Activated CD4-positive, alpha-beta T cell treated with anti-CD3 and anti-CD28 coated beads for 1 hour (primary cell): ENCODE data around the gene GNAI1.

Experiments
- DNase-seq: peaks from one replicate; pipeline ENCODE4 v3.0.0-alpha.2; 2020

The GNAI1 gene

DNA sequence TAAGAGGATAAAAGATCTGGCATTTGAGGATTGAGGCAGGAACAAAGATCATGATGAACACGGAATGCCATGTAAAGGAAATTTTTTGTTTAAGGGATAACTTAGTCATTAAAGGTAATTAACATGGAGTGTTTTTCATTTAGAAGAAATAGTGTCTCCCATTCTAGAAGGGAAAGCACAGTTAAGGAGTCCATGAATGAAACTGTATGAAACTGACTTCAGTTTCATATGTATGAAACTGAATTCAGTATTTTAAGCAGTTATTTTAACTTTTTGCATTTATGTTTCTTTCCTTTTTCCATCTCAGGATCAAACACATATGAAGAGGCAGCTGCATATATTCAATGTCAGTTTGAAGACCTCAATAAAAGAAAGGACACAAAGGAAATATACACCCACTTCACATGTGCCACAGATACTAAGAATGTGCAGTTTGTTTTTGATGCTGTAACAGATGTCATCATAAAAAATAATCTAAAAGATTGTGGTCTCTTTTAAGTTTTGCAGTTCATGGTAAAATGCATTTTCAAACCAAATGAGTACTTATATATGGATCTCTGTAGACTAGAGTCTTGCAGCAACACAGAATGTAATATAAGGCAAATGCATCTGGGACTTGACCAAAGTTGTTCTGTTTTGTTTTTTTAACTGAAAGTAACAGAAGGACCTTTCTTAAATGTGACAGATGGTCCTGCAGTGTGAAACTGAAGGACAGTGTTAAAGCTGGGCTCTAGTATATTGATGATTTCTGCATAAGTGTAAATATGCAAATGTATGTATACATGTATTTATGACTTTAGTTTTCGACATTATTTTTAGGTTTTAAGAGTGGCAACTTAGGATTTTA is 82.6 kb downstream of the GNAI1 start:
- no peak for DNase-seq

DNA sequence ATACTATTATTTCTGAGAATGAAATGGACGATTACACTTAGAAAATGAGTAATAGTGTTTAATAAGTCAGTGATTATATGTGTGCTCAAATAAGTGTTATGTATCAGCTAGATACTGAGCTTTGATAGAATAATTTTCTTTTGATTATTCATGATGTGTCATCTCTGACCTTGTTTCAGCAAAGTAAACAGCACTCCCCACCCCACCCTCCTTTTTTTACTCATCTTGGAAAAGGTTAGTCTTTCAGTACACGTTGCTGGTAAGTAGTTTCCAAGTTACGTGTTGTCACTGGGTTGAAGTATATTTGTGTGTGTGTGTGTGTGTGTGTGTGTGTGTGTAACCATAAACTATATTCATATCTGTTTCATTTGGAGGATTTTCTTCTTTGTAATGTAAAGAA is 84.1 kb downstream of the GNAI1 start:
- no peak for DNase-seq

DNA sequence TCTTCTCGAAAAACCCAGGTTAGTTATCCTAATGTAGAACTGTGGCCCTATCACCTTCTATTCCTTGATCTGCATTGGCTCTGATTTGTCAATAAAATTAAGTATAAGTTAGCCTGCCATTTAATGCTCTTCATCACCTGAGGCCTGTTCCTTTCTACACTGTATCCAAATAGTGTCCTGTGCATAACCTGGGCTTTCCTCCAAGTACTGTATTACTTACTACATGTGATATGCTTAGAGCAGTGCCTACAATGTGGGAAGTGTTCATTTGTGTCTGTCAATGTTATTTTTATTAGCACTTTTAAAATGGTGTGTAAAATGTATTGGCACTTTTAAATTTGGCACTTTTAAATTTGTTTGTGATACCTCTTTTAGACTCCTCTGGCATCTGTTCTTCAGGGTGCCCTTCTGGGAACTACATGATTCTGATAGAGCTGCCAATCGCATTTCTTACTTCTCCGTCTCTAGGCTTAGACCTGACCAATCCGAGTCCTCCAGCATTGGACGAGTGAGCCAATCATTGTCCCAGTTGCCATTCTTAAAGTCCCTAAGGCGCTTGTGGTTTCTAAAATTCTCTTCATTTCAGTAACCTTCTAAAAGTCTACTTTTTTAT is 85.5 kb downstream of the GNAI1 start:
- no peak for DNase-seq

DNA sequence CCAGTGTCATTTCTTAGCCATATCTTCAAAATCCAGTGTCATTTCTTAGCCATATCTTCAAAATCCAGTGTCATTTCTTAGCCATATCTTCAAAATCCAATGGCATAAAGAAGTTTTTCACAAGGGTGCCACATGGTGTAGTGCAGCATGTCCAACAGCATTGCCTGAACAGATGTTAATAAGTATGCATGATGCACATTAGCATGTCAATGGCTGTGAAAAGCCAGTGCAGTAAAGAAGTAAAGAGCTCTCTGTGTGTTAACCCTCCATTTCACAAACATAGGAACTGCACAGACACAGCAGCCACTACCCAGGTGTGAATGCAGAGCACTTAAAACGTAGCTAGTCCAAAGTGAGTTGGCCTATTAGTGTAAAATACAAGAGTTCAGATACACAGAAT is 89.8 kb downstream of the GNAI1 start:
- DNase-seq = no peak

DNA sequence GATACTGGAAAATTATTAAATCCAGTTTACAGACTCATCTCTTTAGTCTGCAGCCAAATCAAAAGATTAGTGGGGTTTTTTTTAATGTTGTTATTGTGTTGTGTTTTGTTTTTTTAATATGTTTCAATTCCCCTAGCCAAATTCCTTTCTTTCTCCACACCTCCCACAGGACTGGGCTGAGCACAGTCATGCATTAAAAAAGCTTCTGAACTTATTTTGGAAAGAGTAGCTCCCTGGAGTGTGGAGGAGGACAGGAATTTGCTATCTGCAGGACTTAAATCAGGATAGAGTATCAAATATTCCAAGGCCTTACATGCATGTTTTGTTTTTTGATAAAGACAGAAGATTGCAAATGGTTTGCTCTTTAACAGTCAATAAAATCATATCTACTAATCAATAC is 90.7 kb downstream of the GNAI1 start:
- no peak for DNase-seq

DNA sequence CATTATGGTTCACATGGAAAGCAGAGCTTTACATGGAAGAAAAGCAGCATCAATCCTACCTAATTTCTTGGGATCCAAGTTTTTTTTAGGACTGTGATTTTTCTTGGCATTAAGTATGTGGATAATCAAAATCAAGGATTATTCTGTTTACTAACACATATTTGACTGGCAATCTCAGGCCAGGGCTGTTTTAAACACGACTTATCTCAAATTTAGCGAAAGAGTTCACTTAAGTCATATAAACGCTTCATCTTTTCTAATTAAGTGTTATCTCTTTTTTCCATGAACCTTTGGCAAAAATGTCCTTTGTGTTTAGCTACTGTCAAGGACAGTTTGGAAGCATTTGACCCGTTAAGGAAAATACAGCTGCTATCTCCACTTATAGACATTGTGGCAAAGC is 92.0 kb downstream of the GNAI1 start:
- no peak for DNase-seq

DNA sequence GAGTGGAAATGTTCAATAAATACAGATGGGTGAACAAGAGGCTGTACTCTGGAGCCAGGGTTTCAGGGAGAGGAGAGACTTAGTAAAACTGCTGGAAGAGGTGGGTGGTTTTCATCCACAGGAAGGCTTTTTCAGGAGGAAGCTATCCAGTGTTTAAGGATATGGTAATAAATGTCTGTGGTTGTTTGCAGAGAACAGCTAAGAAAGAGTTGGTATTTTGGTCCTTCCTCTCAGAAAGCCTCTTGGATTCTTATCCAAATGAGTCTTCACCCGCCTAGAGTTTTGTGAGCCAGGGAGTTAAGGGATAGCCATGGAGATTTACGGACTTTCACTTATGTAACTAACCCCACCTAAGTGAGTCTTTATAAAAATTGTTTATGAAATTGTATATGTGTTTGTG is 95.7 kb downstream of the GNAI1 start:
- no peak for DNase-seq

DNA sequence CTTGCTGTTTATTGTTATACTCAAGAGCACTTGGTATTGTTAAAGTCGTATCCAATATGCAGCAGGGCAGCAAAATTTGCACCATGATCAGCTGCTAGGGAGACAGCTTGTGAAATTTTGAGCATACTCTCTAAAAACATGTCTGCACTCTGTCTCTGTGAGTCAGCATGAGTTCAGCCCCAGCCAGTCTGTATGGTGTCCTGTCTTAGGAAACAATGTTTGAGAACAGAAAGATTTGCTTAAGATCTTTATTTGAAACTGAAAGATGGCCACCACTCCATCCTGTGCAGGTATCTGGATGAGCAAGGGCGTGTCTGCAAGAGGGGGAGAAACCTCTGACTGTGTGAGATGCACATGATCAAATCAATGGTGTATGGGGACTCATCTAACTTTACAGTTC is 97.1 kb downstream of the GNAI1 start:
- no peak for DNase-seq

DNA sequence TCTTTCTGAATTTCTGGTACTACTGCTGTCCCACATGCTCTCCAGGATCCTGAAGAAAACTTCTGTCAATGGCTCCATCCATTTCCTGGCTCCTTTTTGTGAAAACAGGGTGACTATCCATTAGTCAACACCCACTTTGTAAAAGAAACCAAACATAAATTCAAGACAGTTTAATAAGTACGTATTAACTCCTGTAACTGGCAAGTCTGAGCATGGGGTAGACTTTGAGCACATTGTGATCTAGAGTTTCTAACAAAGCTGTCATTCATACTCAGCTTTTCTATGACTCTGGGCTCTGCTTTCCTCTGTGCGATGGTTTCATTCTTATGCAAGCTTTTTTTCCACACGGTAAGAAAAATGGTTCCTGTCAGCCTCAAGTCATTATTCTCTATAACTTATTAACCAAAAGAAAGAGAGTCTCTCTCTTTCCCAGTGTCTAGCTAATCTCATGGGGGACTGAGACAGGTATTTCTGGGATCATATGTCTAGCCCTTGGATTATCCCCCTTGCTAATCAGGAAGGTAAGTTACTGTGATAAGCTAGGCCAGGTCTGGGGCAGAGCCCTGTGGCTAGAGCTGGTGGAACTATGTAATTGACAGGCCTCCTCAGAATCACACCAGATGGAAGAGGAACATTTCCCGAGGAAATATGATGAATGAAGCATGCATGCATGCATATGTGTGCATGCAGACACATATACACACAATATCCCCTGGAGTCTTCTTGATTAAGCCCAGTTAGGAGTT is 98.5 kb downstream of the GNAI1 start:
- no peak for DNase-seq

DNA sequence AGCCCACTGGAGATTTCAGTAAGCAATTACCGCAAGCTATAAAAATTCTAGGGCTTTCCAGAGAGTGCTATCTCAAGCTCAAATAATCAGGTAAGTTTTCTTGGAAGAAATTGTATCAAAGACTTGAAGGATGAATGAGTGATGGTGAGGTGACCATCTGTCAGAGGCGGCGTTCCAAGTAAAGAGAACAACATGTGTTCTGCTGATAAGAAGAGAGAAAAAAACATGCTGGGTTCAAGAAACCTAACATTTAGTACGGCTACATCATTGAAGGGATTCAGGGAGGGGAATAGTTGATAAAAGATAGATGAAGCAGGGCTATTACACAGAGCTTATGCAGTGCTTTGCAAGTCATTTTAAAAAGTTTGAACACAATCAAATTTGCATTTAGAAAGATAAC is 100.7 kb downstream of the GNAI1 start:
- no peak for DNase-seq

DNA sequence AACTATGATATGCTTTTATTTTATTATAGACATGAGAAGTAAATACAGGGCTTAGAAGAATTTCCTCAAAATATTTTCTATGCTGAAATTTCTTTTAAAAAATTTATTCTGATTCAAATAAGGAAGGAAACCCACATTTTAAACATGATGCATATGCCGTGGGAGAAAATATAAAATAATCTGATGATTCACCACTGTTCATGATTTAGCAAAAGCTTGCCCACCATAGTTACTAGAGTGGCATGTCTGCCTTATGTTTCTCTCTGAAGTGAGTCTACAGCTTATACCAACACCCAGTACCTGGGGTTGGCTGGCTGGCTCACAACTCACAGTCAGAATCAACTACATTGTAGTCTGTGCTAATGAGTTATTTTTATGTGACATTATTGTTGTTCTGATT is 102.0 kb downstream of the GNAI1 start:
- no peak for DNase-seq

DNA sequence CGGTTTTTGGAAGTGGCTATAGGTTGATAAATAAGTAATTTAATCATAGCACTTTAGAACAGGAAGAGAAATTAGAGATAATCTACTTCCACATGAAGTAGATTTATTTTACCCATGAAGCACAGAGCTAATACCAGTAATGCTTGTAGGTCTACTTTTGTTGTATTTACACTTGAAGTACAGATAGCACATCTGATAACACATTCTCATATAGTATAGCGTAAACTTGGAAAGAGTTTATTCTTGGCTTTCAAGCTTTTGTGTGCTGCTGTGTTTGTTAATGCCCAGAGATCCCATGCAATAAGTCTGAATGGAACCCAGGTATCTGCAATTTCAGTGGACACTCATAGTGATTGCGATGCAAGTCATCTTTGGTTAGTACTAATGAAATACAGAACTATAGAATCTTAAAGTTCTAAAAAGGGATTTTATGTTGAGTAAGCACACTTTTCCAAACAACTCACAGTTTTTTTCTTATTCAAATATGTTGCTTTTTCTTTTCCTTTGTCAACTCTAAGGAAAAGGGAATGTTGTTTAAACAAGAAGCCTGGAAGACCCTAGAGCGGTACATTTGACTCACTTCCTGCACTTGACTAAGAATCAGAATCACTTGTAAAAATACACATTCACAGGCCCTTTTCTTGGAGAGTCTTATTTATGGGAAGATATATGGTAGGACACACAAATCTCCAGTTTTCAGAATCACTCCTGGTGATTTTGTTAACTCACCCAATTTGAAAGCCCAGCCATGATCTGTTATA is 105.8 kb downstream of the GNAI1 start:
- DNase-seq = no peak

DNA sequence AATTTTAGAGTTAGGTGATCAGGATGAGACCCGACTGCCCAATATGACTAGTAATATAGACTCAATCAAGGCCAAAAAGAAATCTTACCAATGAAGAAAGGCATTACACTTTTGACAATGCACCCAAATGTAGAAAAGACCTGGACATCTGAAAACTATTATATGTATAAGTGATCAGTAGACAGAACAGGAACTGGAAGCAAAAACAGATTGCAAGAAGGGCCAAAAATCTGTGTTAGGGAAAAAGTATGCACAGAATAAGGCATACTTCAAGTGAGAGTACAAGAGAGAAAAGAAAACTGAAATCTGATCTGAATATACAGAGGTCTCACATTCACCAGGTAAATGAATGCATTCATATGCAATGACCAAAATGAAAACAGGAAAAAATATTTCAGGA is 107.0 kb downstream of the GNAI1 start:
- DNase-seq = no peak

DNA sequence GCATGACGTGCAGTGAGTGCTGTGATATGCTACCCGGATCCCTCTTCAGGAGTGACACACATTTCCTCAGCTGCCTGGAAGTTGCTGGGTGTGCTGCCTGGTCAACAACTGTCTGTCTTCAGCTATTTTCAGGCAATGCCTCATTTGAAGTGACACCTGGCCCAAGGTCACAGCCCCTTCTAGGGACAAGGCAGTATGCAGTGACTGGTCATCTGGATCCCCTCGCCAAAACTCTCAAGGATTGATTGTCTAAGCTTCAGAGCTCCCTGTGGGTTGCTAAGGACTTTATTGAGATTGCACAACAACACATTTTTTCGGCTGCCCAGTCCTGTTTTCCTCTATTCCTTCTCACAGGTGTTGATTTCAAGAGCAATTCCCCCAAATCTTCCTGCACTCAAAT is 108.8 kb downstream of the GNAI1 start:
- no peak for DNase-seq

DNA sequence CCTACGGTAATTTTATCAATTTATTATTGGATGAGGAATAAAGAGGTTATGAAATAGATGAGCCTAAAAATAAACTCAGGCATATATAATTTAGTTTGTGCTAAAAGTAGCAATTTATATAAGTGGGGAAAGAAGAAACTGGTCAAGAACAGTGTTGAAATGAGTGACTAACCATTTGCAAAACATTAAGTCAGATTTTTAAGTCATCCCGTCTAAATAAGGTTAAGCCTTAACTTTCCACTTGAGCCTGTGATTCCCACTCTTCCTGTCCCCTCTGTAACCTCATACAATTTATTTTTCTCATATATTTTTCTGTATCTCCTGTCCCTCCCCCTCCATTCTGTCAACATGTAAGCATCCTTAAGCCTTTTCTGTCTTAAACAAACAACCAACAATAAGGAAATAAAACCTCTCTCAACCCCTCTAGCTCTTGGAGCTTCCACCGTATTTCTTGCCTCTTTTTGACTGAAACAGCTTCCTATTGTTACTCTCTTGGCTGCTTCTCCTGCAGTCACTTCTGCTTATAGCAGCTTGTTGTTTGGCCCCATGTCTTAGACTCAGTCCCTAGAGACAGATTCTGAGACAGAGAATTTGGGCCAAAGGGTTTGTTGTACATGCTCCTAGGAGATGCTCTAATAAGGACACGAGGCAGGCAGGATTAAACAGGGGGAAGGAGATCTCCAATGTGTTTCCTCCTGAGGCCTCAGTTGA is 109.7 kb downstream of the GNAI1 start:
- no peak for DNase-seq

DNA sequence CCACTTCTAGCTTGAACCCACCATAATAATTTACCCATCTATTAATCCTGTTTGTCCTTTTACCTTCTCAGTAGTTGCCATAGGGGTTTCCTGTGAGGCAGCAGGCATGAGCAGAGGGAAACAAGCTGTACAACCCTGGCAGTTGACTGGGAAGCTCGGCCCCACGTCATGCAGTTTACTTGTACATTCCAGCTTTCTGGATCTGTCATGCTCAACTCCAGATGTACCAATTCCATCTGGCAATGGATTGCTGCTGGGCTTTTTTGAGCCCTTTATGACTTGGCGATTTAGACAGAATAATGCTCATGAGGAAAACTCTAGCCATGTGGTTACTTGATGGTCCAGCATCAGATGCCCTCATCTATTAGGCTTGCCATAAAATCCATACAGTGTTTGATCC is 112.5 kb downstream of the GNAI1 start:
- no peak for DNase-seq

DNA sequence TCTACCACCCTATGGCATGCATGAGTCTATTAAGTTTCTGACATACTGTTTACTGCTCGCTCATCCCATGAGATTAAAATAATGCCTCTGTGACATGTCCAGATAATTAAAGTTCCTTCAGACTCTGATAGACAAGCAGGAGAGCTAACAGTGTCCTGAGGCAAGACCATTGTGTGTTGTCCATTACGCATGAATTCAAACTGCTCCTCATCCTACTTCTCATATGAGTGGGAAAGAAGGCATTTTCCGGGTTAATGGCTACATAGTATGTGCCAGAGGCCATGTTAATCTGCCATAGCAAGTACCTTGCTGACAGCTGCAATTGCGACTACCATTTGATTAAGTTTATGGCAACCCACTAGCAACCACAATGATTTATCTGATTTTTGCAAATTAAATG is 113.3 kb downstream of the GNAI1 start:
- no peak for DNase-seq

DNA sequence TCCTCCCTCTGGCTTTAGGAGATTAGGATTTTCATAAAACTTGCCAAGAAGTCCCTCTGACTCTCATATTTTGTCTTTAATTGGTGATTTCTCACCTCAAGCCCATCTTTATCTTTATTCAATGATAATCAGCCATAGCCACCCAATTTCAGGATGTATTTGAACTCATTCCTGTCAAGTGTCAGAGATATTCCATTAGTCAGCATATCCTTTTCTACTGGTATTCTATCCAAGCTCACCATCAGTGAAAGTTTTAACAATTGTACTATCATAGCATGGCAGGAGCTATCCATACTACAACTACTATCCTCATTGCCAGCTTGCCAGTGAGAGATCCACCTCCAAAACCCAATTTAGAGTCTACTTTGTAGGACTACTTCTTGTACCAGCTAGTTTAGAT is 114.6 kb downstream of the GNAI1 start:
- no peak for DNase-seq

DNA sequence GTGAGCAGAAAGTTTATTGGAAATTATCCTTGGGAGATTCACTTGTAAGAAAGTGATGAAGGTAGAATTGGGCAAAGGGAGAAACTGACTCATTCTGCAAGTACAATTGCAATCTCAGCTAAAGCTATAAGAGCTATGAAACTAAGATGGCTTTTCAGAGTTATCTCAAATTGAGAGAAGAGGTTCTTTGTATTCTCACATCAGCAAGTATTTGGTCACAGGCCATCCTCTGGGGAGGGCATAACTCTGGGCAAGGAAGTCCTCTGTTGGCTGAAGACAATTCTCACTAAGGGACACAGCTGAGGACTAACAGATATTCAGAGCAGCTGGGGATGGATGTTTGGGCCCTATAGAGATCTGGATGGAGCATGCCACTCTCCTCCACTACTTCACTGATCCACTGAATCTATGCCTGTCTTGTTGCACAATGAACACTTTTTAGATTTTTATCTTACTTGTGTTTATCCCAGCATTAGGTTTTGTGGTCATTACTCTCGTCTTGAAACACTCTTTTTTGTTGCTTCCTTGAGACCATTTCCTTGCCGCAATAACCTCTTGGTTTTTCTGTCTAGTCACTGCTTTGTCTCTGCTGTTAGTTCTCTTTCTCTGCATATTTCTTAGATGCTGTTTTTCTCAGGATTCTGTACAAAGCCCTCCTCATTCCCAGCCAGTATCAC is 115.1 kb downstream of the GNAI1 start:
- DNase-seq = no peak

DNA sequence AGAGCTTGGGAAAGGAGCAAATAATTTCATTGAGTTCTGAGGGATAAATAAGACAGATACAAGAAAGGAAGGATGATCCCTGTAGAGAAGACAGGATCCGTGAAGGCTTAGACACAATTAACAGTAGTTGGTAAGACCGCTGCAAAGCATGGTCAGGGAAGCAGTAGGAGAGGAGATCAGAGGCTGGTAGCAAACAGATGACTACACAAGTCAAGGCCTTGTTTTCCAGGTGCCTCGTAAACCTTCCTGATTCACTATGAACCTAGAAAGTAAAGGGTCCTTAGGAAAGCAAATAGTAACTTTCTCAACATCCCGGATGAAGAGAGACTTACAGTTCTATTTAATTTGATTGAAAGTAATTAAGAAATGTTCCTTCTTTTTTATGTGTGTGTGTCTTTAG is 118.6 kb downstream of the GNAI1 start:
- DNase-seq = no peak

DNA sequence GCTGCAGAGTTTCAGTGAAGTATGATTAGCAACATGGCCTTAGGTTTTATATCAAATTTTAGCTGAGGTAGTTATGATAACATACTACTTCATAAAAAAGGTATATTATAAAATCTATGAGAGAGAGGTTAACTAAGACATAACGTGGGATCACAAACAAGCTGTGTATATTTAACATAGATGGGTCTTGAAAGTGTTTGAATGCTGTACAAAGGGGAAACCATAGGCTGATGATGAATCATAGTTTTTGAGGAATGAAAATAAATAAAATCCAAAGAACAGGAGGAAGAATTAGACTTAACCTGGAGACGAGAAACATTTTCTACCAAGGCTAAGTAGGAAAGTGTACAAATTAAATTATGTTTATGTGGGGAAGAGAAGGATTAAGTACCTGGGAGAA is 119.0 kb downstream of the GNAI1 start:
- no peak for DNase-seq

DNA sequence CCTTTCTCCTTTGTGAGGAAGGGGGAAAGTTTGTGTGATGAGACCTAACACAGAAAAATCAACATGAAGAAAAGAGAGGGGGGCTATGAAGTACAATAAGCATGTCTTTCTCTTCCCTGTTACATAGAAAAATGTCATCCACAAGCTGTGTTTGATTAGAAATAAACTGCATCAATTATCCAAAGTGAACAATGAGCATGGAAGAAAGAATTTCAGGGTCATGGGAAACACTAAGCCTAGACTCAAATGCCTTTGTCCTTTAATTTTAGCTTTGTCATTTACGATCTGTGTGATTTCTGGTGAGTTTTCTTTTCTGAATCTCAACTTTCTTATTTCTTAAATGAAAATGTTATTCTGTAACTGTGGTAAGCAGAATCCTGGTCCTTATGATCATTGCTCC is 121.0 kb downstream of the GNAI1 start:
- DNase-seq = no peak
